Parathyroid adenoma (tissue), 2 donors: Measurements from ENCODE around the gene TMEM178B.

ENCODE experiments used
- H2AFZ ChIP-seq: fragments of 300-600 bp; sonication (generic); one replicate; pipeline ENCODE4 v1.7.0; 2017; ENCODE audit warnings: antibody characterized with exemption, mild to moderate bottlenecking
- H3K27ac ChIP-seq: fragments of 300-600 bp; sonication (generic); one replicate; pipeline ENCODE4 v1.7.0; 2017
- H3K27me3 ChIP-seq: fragments of 300-600 bp; sonication (generic); one replicate; pipeline ENCODE4 v1.7.0; 2017; ENCODE audit warnings: low read length; ENCODE audit not compliant: control insufficient read depth, insufficient read depth
- H3K36me3 ChIP-seq: fragments of 300-600 bp; sonication (generic); one replicate; pipeline ENCODE4 v1.7.0; 2017; ENCODE audit warnings: low read length; ENCODE audit not compliant: control insufficient read depth, insufficient read depth
- H3K4me1 ChIP-seq: fragments of 300-600 bp; sonication (generic); one replicate; pipeline ENCODE4 v1.7.0; 2017; ENCODE audit warnings: control low read depth
- H3K4me2 ChIP-seq: fragments of 300-600 bp; sonication (generic); one replicate; pipeline ENCODE4 v1.7.0; 2017; ENCODE audit warnings: low read length
- H3K4me3 ChIP-seq: fragments of 300-600 bp; sonication (generic); one replicate; pipeline ENCODE4 v1.7.0; 2017; ENCODE audit warnings: low read depth, low read length
- H3K79me2 ChIP-seq: fragments of 300-600 bp; sonication (generic); one replicate; pipeline ENCODE4 v1.7.0; 2017; ENCODE audit warnings: control low read depth
- H3K9ac ChIP-seq: fragments of 300-600 bp; sonication (generic); one replicate; pipeline ENCODE4 v1.7.0; 2017; ENCODE audit warnings: mild to moderate bottlenecking
- H3K9me3 ChIP-seq: fragments of 300-600 bp; sonication (generic); one replicate; pipeline ENCODE4 v1.7.0; 2017; ENCODE audit warnings: low read length; ENCODE audit not compliant: control insufficient read depth
- CTCF ChIP-seq: fragments of 300-600 bp; sonication (generic); IDR thresholded peaks from one replicate; pipeline ENCODE4 v1.7.0; 2017; ENCODE audit warnings: antibody characterized with exemption, mild to moderate bottlenecking
- donor health status: primary hyperparathyroidism.

The TMEM178B gene

GRCh38 chr7:141349338-141349737, 275.5 kb downstream of the TMEM178B start:
- TF ChIP-seq CTCF: no peak
- Histone ChIP-seq H3K36me3 (no peaks in the 10 kb centered on the region), H3K4me1 (peaks cover 21% of the 10 kb centered on the region), H2AFZ (no peak overlapping the region), H3K27me3 (no peaks in the 10 kb centered on the region), H3K9me3 (no peaks in the 10 kb centered on the region), H3K27ac (no peak overlapping the region), H3K79me2 (peaks cover 21% of the 10 kb centered on the region), H3K9ac (no peak overlapping the region), H3K4me3 (no peak overlapping the region), H3K4me2 (no peak overlapping the region)

- Histone ChIP-seq H3K27me3 (no peaks in the 10 kb centered on the region), H3K4me2 (no peak overlapping the region), H3K4me3 (no peak overlapping the region), H3K9ac (no peak overlapping the region), H3K9me3 (no peaks in the 10 kb centered on the region), H2AFZ (no peak overlapping the region), H3K27ac (no peak overlapping the region), H3K4me1 (peaks cover 25% of the 10 kb centered on the region), H3K36me3 (no peaks in the 10 kb centered on the region), H3K79me2 (peaks cover 19% of the 10 kb centered on the region)
- TF ChIP-seq CTCF: no peak
These were observed 275.9 kb downstream of the TMEM178B start for GRCh38 chr7:141349804-141350203.

GRCh38 chr7:141351175-141351574, 277.3 kb downstream of the TMEM178B start:
- no peak overlapping the region for H3K27ac ChIP-seq
- no peak overlapping the region for H3K4me2 ChIP-seq
- H3K36me3 ChIP-seq: no peaks in the 10 kb centered on the region
- H3K4me3 ChIP-seq: no peak overlapping the region
- H3K27me3 ChIP-seq: no peaks in the 10 kb centered on the region
- peaks cover 32% of the 10 kb centered on the region for H3K4me1 ChIP-seq
- no peaks in the 10 kb centered on the region for H3K9me3 ChIP-seq
- no peak for TF ChIP-seq CTCF
- peaks cover 22% of the 10 kb centered on the region for H3K79me2 ChIP-seq
- H3K9ac ChIP-seq: no peak overlapping the region
- no peak overlapping the region for H2AFZ ChIP-seq

GRCh38 chr7:141352955-141353354, 279.1 kb downstream of the TMEM178B start:
- Histone ChIP-seq H3K9ac (no peak overlapping the region), H3K4me2 (no peak overlapping the region), H3K27ac (no peak overlapping the region), H3K36me3 (no peaks in the 10 kb centered on the region), H3K9me3 (no peaks in the 10 kb centered on the region), H2AFZ (no peak overlapping the region), H3K79me2 (peaks cover 23% of the 10 kb centered on the region), H3K27me3 (no peaks in the 10 kb centered on the region), H3K4me1 (peaks cover 29% of the 10 kb centered on the region), H3K4me3 (no peak overlapping the region)
- TF ChIP-seq CTCF: no peak

- no peak overlapping the region for H3K27ac ChIP-seq
These were observed 280.4 kb downstream of the TMEM178B start for GRCh38 chr7:141354251-141354650.

More at GRCh38 chr7:141354251-141354650, 280.4 kb downstream of the TMEM178B start:
- Histone ChIP-seq H3K4me1 (peaks cover 25% of the 10 kb centered on the region), H3K9ac (no peak overlapping the region), H3K36me3 (no peaks in the 10 kb centered on the region), H3K27me3 (no peaks in the 10 kb centered on the region), H2AFZ (no peak overlapping the region), H3K4me3 (no peak overlapping the region), H3K9me3 (no peaks in the 10 kb centered on the region), H3K79me2 (peaks cover 28% of the 10 kb centered on the region), H3K4me2 (no peak overlapping the region)
- TF ChIP-seq CTCF: no peak
